GM12864 (cell line): ENCODE data around the gene ACP7.

Experiments
- DNase-seq: peaks from one replicate; pipeline ENCODE4 v3.0.0-alpha.2; 2011; ENCODE audit warnings: low read depth
- H3K4me3 ChIP-seq: 2 replicates; pipeline ENCODE4 v1.5.1; 2011; ENCODE audit warnings: mild to moderate bottlenecking, low read depth, low read length, control low read depth
- TF ChIP-seq, protein P1 (sequence below): IDR thresholded peaks from 2 replicates; pipeline ENCODE4 v1.5.1; 2011; ENCODE audit warnings: low read depth, mild to moderate bottlenecking, moderate library complexity, low read length, control low read depth, inconsistent platforms; ENCODE audit errors: missing control alignments

The ACP7 gene

DNA sequence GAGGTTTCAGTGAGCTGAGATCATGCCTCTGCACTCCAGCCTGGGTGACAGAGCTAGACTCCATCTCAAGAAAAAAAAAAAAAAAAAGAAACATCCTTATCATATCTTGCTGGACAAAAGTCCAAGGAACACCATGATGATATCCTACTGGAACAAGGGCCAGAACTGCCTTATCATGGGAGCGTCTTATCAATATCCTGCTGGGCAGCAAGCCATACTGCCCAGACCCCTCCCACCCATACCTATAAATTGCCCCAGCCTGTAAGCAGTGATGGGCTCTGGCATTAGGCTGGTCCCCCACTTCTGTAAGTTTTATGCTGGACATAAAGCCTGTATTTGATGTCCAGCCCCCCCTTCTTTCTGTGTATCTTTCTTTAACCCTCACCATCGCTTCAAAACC, 37.1 kb upstream of the ACP7 start:
- H3K4me3 ChIP-seq: no peak overlapping the region
- TF ChIP-seq, protein P1, sequence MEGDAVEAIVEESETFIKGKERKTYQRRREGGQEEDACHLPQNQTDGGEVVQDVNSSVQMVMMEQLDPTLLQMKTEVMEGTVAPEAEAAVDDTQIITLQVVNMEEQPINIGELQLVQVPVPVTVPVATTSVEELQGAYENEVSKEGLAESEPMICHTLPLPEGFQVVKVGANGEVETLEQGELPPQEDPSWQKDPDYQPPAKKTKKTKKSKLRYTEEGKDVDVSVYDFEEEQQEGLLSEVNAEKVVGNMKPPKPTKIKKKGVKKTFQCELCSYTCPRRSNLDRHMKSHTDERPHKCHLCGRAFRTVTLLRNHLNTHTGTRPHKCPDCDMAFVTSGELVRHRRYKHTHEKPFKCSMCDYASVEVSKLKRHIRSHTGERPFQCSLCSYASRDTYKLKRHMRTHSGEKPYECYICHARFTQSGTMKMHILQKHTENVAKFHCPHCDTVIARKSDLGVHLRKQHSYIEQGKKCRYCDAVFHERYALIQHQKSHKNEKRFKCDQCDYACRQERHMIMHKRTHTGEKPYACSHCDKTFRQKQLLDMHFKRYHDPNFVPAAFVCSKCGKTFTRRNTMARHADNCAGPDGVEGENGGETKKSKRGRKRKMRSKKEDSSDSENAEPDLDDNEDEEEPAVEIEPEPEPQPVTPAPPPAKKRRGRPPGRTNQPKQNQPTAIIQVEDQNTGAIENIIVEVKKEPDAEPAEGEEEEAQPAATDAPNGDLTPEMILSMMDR: no peak
- no peak for DNase-seq

DNA sequence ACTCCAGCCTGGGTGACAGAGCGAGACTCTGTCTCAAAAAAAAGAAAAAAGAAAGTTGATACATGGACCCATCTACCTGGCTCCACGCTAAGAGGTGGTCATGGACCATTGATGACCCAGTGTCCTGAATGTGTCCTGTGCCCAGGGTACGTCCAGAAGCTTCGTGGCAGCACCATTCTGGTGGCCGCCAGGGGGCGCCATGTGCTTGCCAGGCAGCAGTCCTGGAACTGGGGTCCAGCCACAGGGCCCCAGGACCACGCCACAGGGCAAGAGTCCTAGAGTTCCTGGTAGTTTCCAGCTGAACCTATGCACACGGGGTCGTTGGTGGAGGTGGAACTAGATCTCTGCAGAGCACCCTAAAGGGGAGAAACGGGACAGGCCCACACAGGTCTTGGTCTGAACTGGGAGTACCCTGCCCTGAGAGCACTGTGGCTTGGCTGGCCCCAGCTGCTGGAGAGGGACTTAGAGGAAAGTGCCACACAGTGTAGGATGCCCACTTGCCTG, 31.9 kb upstream of the ACP7 start:
- no peak overlapping the region for H3K4me3 ChIP-seq
- DNase-seq: no peak
- TF ChIP-seq, protein P1: peak; percentile 91

DNA sequence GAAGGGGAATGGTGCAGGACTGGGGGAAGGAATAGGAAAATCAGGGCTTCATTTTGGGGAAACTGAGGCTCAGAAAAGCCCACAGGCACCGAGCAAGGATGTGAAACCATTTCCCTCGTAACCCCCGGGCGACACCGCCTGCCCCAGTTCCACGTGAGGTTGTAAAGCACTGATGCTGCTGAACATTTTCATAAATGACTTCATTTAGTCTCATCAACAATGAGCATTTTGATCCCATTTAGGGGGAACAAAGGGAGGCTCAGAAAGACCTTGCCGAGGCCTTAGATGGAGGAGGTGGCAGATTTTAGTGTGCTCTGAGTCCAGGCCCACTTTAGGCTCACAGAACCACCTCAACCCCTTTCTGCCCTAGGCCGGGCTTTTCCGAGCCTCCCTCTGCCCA, 31.3 kb upstream of the ACP7 start:
- TF ChIP-seq, protein P1: no peak
- no peak overlapping the region for H3K4me3 ChIP-seq
- DNase-seq: no peak

DNA sequence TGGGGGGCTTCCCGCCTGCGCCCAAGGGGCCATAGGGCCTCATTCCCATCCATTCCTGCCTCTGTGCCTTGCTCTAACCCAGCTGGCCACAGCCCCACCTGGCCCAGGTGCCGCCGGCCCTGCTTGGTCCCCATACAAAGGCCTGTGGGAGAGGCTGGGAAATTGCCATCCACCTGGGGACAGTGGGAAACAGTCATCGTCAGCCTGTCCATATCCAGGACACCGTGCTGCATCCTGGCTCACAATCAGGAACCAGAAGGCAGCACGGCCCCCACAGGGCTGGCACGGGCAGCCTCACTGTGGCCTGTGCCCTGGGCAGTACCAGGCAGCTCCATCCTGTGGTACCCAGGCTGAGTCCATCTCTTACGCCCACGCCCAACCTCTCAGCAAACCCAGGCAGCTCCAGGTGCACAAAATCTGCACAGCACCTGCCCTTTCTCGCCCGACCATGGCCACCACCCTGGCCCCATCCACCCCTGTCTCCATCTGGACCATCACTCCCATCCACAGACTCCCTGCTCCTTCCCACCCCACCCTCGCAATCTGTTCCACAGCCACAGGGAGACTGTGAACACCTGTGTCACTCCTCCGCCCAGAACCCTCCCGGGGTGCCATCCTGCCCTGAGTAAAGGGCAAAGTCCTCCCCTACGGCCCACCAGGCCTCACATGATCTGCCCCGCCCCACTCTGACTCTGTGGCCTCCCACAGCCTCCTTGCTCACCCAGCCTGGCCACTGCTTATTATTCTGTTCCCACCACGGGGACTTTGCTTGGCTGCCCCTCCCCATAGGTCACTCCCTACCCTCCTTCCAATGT, 30.7 kb upstream of the ACP7 start:
- H3K4me3 ChIP-seq: no peak overlapping the region
- TF ChIP-seq, protein P1: no peak
- DNase-seq: no peak

DNA sequence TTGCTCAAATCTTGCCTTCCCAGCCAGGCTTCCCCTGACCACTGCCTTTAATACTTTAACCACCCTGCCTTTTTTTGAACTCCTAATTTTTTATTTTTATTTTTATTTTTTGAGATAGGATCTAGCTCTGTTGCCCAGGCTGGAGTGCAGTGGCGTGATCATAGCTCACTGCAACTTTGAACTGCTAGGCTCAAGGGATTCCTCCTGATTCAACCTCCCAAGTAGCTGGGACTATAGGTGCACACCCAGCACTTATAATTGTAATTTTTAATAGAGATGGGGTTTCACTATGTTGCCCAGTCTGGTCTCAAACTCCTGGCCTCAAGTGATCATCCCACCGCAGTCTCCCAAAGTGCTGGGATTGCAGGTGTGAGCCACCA, 30.1 kb upstream of the ACP7 start:
- H3K4me3 ChIP-seq: no peak overlapping the region
- DNase-seq: no peak
- TF ChIP-seq, protein P1: no peak

DNA sequence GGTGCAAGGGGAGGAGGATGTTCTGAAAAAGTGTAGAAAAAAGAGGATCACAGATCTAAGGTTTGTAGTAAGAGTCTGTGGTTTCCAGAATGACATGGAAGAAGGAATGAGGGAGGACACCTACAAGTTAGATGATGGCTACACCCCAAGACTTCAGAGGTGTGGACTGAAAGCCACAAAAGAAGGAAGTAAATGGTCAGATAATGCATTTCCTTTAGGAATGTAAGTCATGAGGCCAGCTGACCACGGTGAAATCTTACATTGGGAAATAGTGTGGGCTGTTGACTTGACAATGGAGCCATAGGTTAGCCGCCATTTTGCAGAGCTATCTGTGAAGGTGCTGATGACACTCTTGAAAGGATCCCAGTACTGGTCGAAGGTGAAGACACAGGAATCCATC, 26.6 kb upstream of the ACP7 start:
- TF ChIP-seq, protein P1: no peak
- DNase-seq: no peak
- H3K4me3 ChIP-seq: no peak overlapping the region

DNA sequence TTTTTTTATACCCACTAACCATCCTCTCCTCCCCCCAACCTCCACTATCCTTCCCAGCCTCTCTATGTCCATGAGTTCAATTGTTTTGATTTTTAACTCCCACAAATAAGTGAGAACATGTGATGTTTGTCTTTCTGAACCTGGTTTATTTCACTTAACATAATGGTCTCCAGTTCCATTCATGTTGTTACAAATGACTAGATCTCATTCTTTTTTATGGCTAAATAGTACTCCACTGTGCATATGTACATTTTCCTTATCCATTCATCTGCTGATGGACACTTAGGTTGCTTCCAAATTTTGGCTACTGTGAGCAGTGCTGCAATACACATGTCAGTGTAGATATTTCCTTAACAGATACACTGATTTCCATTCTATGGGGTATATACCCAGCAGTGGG, 24.9 kb upstream of the ACP7 start:
- no peak overlapping the region for H3K4me3 ChIP-seq
- DNase-seq: no peak
- TF ChIP-seq, protein P1: no peak
